ENCODE results near the gene ZNF799.
"Not testable (repeated sequence)": the region's sequence is repeated elsewhere in the genome, so short reads cannot be mapped to it uniquely, and the experiment has no call there.

ZNF799 gene

GRCh38 chr19:12399901-12400632 lies 1.0 kb downstream of the ZNF799 start:
- not testable (repeated sequence) for H3K36me3 ChIP-seq (ENCODE audit: insufficient read depth, low read depth, low read length); H3K27me3 ChIP-seq (ENCODE audit: insufficient read depth, low read length); H3K9me3 ChIP-seq (ENCODE audit: insufficient read depth, low read depth, low read length); H3K27ac ChIP-seq (ENCODE audit: low read length); H3K4me1 ChIP-seq (ENCODE audit: insufficient read depth, low read length)
- H3K4me3 ChIP-seq (ENCODE audit: low read length), result peak overlapping the region; percentile 85
- H3K9ac ChIP-seq (ENCODE audit: low read depth, low read length), result peak overlapping the region; percentile 58; the same call in 1 of the 2 replicates

DNA sequence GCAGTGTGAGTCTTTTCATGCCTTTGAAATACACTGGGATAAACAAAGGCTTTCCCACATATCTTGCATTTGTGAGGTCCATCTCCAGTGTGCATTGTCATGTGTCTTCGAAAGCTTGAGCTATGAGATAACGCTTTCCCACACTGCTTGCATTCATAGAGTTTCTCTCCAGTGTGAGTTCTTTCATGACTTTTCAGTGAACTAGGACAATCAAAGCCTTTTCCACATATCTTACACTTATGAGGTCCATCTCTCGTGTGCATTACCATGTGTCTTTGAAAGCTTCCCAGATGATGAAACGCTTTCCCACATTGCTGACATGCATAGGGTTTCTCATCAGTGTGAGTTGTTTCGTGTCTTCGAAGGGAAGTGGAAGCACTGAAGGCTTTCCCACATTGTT lies 9.9 kb downstream of the ZNF799 start:
- H3K27ac ChIP-seq (ENCODE audit: low read length); H3K9ac ChIP-seq (ENCODE audit: low read depth, low read length); H3K4me1 ChIP-seq (ENCODE audit: insufficient read depth, low read length); H3K27me3 ChIP-seq (ENCODE audit: insufficient read depth, low read length); H3K4me3 ChIP-seq (ENCODE audit: low read length): not testable (repeated sequence)
- H3K36me3 ChIP-seq (ENCODE audit: insufficient read depth, low read depth, low read length), result peaks cover 20% of the 10 kb centered on the region
- peaks cover 27% of the 10 kb centered on the region for H3K9me3 ChIP-seq (ENCODE audit: insufficient read depth, low read depth, low read length)

- Histone ChIP-seq H3K36me3 (ENCODE audit: insufficient read depth, low read depth, low read length) (peaks cover 12% of the 10 kb centered on the region), H3K9me3 (ENCODE audit: insufficient read depth, low read depth, low read length) (peaks cover 37% of the 10 kb centered on the region)
- not testable (repeated sequence) for H3K27ac ChIP-seq (ENCODE audit: low read length); H3K9ac ChIP-seq (ENCODE audit: low read depth, low read length); H3K4me1 ChIP-seq (ENCODE audit: insufficient read depth, low read length); H3K4me3 ChIP-seq (ENCODE audit: low read length); H3K27me3 ChIP-seq (ENCODE audit: insufficient read depth, low read length)
Measured at GRCh38 chr19:12386365-12386764, 14.7 kb downstream of the ZNF799 start.

DNA sequence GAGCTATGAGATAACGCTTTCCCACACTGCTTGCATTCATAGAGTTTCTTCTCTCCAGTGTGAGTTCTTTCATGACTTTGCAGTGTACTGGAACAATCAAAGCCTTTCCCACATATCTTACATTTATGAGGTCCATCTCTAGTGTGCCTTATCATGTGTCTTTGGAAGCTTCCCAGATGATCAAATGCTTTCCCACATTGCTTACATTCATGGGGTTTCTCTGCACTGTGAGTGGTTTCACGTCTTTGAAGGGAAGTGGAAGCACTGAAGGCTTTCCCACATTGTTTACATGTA lies 20.7 kb downstream of the ZNF799 start:
- no peaks in the 10 kb centered on the region for H3K4me1 ChIP-seq (ENCODE audit: insufficient read depth, low read length)
- H3K27me3 ChIP-seq (ENCODE audit: insufficient read depth, low read length), result no peaks in the 10 kb centered on the region
- peaks cover 67% of the 10 kb centered on the region for H3K9me3 ChIP-seq (ENCODE audit: insufficient read depth, low read depth, low read length)

GRCh38 chr19:12379732-12380443 lies 21.2 kb downstream of the ZNF799 start:
- no peaks in the 10 kb centered on the region for H3K4me1 ChIP-seq (ENCODE audit: insufficient read depth, low read length)
- no peak overlapping the region for H3K27ac ChIP-seq (ENCODE audit: low read length)
- no peak overlapping the region for H3K9ac ChIP-seq (ENCODE audit: low read depth, low read length)
- H3K9me3 ChIP-seq (ENCODE audit: insufficient read depth, low read depth, low read length), result peaks cover 67% of the 10 kb centered on the region
- no peaks in the 10 kb centered on the region; the same call in 1 of the 2 replicates for H3K36me3 ChIP-seq (ENCODE audit: insufficient read depth, low read depth, low read length)
- H3K4me3 ChIP-seq (ENCODE audit: low read length), result no peak overlapping the region
- H3K27me3 ChIP-seq (ENCODE audit: insufficient read depth, low read length), result no peaks in the 10 kb centered on the region

More for the DNA sequence above, 20.7 kb downstream of the ZNF799 start:
- Histone ChIP-seq H3K9ac (ENCODE audit: low read depth, low read length) (no peak overlapping the region), H3K36me3 (ENCODE audit: insufficient read depth, low read depth, low read length) (no peaks in the 10 kb centered on the region; the same call in 1 of the 2 replicates), H3K4me3 (ENCODE audit: low read length) (no peak overlapping the region), H3K27ac (ENCODE audit: low read length) (no peak overlapping the region)

DNA sequence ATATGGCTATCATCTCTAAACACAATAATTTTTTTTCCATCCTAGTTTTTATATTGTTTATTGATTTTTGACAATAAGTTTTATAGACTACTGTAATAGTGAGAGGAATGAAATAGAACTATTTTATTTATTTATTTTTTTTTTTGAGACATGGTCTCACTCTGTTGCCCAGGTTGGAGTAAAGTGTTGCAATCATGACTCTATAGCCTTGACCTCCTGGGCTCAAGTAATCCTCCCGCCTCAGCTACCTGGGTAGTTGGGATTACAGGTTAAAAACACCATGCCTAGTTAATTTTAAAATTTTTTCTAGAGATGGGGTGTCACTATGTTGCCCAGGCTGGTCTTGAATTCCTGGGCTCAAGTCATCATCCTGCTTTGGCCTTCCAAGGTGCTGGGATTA lies 27.0 kb downstream of the ZNF799 start:
- peaks cover 38% of the 10 kb centered on the region for H3K9me3 ChIP-seq (ENCODE audit: insufficient read depth, low read depth, low read length)

DNA sequence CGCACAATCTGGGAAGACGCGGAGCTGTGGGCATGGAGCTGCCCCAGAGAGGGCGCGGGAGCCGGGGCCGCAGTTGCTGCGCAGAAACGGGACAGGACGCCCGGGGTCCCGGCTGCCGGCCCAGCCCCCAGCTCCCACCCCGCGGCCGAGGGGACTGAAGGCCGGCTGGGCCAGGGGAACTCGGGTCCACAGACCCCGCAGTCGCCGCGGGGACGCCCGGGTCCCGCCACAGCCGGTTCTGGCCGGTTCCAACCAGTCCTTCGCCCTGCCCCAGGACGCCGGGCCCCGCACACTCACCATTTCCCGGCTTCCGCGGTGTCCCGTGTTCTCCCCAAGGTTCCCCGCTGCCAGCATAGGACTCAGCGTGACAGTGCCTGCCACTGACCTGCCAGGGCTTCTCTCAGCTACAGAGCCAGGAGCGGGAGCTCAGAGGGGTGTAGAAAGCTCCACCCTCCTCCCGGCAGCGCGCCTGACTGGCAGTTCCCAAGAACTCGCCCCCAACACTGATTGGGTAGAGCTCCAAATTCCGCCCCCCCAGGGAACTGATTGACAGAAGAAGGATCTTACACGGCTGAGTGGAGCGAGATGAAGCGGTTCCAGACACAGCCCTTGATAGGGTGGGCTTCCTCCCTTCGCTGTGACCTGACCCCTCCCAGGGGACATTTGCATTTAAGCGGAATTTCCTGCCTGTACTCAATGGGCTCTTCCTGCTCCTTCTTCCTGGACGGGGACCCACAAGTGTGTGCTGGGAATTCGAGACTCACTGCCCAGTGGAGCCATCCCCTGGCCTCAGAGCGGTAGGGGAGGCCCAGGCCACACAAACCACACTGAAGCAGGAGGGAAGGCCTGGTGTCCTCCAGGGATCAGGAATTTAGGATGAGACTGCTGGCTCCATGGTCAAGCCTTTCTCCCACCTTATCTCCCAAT lies 35.6 kb downstream of the ZNF799 start, which contains the start of gene ZNF442:
Gene ZNF442 (minus strand): TSS at position 448 of the 927 bp plus-strand sequence. CDS start 2,052 bp downstream, outside the sequence.
- H3K4me3 ChIP-seq (ENCODE audit: low read length), result peak within 1 kb of the TSS; percentile 85
- H3K27me3 ChIP-seq (ENCODE audit: insufficient read depth, low read length), result peaks cover 14% of the 10 kb centered on the region; the same call in 1 of the 2 replicates
- peaks cover 12% of the 10 kb centered on the region; the same call in 1 of the 2 replicates for H3K9me3 ChIP-seq (ENCODE audit: insufficient read depth, low read depth, low read length)
- peak within 1 kb of the TSS; percentile 60; the same call in 1 of the 2 replicates for H3K9ac ChIP-seq (ENCODE audit: low read depth, low read length)
- H3K4me1 ChIP-seq (ENCODE audit: insufficient read depth, low read length), result no peaks in the 10 kb centered on the region
- H3K27ac ChIP-seq (ENCODE audit: low read length), result no peak within 1 kb of the TSS
- no peaks in the 10 kb centered on the region for H3K36me3 ChIP-seq (ENCODE audit: insufficient read depth, low read depth, low read length)

More for the DNA sequence above, 27.0 kb downstream of the ZNF799 start:
- H3K4me1 ChIP-seq (ENCODE audit: insufficient read depth, low read length), result no peaks in the 10 kb centered on the region
- H3K27me3 ChIP-seq (ENCODE audit: insufficient read depth, low read length), result no peaks in the 10 kb centered on the region
- H3K27ac ChIP-seq (ENCODE audit: low read length), result no peak overlapping the region
- no peak overlapping the region for H3K4me3 ChIP-seq (ENCODE audit: low read length)
- no peak overlapping the region for H3K9ac ChIP-seq (ENCODE audit: low read depth, low read length)
- no peaks in the 10 kb centered on the region for H3K36me3 ChIP-seq (ENCODE audit: insufficient read depth, low read depth, low read length)

DNA sequence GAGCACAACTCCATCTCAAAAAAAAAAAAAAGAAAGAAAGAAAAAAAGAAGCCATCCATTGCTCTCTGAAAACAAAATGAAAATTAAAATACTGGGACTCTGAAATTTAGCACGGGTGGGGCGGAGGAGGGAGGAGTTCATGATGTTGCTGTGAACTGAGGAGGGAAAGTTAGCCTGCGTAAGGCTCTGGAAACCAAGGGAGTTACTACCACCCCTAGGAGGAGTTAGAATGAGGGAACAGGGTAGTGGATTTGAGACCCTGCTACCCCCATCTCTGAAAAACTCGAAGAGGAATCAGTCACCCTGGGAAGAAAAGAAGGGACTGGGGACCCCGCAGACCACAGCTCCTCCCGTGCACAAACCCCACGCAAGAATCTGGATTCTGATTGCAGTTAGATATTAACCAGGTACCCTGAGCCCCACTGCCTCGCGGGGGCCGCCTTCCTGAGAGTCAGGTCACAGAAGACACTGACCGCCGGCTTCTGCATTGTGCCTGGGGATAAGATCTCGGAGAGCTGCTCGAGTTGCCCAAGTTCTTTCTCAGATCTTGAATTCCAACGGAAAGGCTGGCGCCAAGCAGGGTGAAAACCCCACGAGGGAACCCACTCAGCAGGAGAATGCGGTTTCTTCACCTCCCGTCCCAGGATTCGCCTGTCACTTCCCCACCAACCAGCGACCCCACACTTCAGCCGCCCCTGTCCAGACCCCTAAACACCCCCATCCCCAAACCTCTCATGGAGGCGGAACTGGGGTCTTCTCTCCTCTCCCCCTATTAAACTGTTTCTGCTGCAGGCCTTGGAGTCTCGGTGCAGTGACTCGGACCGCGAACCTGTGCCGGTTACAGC lies 36.5 kb downstream of the ZNF799 start:
- H3K27me3 ChIP-seq (ENCODE audit: insufficient read depth, low read length), result peaks cover 14% of the 10 kb centered on the region; the same call in 1 of the 2 replicates
- no peaks in the 10 kb centered on the region for H3K36me3 ChIP-seq (ENCODE audit: insufficient read depth, low read depth, low read length)
- peak overlapping the region; percentile 60; the same call in 1 of the 2 replicates for H3K9ac ChIP-seq (ENCODE audit: low read depth, low read length)
- peak overlapping the region; percentile 85 for H3K4me3 ChIP-seq (ENCODE audit: low read length)
- H3K9me3 ChIP-seq (ENCODE audit: insufficient read depth, low read depth, low read length), result peaks cover 12% of the 10 kb centered on the region; the same call in 1 of the 2 replicates
- no peaks in the 10 kb centered on the region for H3K4me1 ChIP-seq (ENCODE audit: insufficient read depth, low read length)
- H3K27ac ChIP-seq (ENCODE audit: low read length), result no peak overlapping the region

GRCh38 chr19:12362236-12362635 lies 38.8 kb downstream of the ZNF799 start:
- H3K27ac ChIP-seq (ENCODE audit: low read length); H3K36me3 ChIP-seq (ENCODE audit: insufficient read depth, low read depth, low read length); H3K4me1 ChIP-seq (ENCODE audit: insufficient read depth, low read length); H3K4me3 ChIP-seq (ENCODE audit: low read length); H3K9ac ChIP-seq (ENCODE audit: low read depth, low read length): not testable (repeated sequence)
- Histone ChIP-seq H3K9me3 (ENCODE audit: insufficient read depth, low read depth, low read length) (peaks cover 21% of the 10 kb centered on the region), H3K27me3 (ENCODE audit: insufficient read depth, low read length) (peaks cover 14% of the 10 kb centered on the region; the same call in 1 of the 2 replicates)

- Histone ChIP-seq H3K9ac (ENCODE audit: low read depth, low read length) (no peak overlapping the region), H3K4me3 (ENCODE audit: low read length) (no peak overlapping the region), H3K4me1 (ENCODE audit: insufficient read depth, low read length) (no peaks in the 10 kb centered on the region), H3K9me3 (ENCODE audit: insufficient read depth, low read depth, low read length) (peaks cover 82% of the 10 kb centered on the region), H3K27ac (ENCODE audit: low read length) (no peak overlapping the region), H3K27me3 (ENCODE audit: insufficient read depth, low read length) (no peaks in the 10 kb centered on the region), H3K36me3 (ENCODE audit: insufficient read depth, low read depth, low read length) (peaks cover 29% of the 10 kb centered on the region)
Measured at GRCh38 chr19:12353375-12353774, 47.7 kb downstream of the ZNF799 start.

DNA sequence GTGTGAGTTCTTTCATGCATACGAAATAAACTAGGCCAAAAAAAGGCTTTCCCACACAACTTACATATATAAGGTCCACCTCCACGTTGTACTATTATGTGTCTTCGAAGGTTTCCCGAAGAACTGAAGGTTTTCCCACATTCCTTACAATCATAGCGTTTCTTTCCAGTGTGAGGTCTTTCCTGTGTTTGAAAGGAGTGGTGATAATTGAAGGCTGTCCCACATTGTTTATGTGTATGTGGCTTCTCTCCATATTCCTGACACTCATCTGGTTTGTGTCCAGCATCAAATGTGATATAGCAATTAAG lies 50.2 kb downstream of the ZNF799 start:
- H3K9ac ChIP-seq (ENCODE audit: low read depth, low read length), result no peak overlapping the region
- peaks cover 29% of the 10 kb centered on the region for H3K36me3 ChIP-seq (ENCODE audit: insufficient read depth, low read depth, low read length)
- no peak overlapping the region for H3K4me3 ChIP-seq (ENCODE audit: low read length)
- H3K9me3 ChIP-seq (ENCODE audit: insufficient read depth, low read depth, low read length), result peaks cover 91% of the 10 kb centered on the region
- H3K27ac ChIP-seq (ENCODE audit: low read length), result no peak overlapping the region
- no peaks in the 10 kb centered on the region for H3K27me3 ChIP-seq (ENCODE audit: insufficient read depth, low read length)
- no peaks in the 10 kb centered on the region for H3K4me1 ChIP-seq (ENCODE audit: insufficient read depth, low read length)

Data from iPS-20b (cell line).